BLaER1 (cell line): Measurements from ENCODE around the gene TEX44.

Experiments
- H3K27ac ChIP-seq: shearing (Covaris generic); formaldehyde crosslinking; 2 replicates; pipeline ENCODE4 v1.8.1; 2022
- H3K27me3 ChIP-seq: shearing (Covaris generic); formaldehyde crosslinking; 2 replicates; pipeline ENCODE4 v1.8.1; 2022
- H3K36me3 ChIP-seq: shearing (Covaris generic); formaldehyde crosslinking; 2 replicates; pipeline ENCODE4 v1.8.1; 2022
- H3K4me1 ChIP-seq: shearing (Covaris generic); formaldehyde crosslinking; 2 replicates; pipeline ENCODE4 v1.8.1; 2022
- H3K4me2 ChIP-seq: shearing (Covaris generic); formaldehyde crosslinking; 2 replicates; pipeline ENCODE4 v1.8.1; 2022
- H3K4me3 ChIP-seq: shearing (Covaris generic); formaldehyde crosslinking; 2 replicates; pipeline ENCODE4 v1.8.1; 2022
- H3K9ac ChIP-seq: shearing (Covaris generic); formaldehyde crosslinking; 2 replicates; pipeline ENCODE4 v1.8.1; 2022
- H3K9me3 ChIP-seq: shearing (Covaris generic); formaldehyde crosslinking; 2 replicates; pipeline ENCODE4 v1.8.1; 2022
- H4K20me1 ChIP-seq: shearing (Covaris generic); formaldehyde crosslinking; 2 replicates; pipeline ENCODE4 v1.8.1; 2022
- Cebpa-rat ChIP-seq: shearing (Covaris generic); IDR thresholded peaks from 2 replicates; pipeline ENCODE4 v1.8.1; 2022

TEX44 gene

DNA sequence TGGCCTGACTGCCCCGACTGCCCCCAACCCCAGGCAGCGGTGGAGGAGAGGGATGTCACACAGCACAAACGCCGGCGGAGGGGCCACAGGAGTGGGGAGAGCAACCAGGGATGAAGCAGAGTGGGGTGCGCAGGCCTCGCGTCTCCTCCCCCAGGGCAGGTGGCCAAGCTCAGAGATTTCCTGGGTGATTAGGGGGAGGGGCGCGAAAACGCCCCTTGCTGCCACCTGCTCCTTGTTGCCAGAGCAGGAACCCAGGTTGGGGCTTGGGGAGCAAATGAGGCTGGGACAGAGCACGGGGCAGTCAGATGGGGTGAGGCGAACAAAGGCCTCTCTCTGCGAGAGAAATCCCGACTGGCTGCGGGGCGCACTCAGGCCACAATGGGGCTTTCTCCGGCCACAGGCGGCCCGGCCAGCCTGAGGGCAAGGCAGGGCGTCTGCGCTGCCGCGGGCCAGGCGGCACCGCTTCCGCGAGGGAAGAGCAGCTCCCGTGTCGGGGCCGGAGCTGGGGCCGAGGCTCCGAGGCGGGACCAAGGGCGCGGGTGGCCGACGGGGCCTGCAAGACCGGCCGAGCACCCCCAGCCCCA, 11.5 kb downstream of the TEX44 start:
- Histone ChIP-seq H3K4me2 (peak overlapping the region; percentile 99), H3K4me1 (peaks cover 78% of the 10 kb centered on the region), H3K27ac (peak overlapping the region; percentile 100), H3K27me3 (no peaks in the 10 kb centered on the region), H3K9ac (peak overlapping the region; percentile 98), H4K20me1 (no peaks in the 10 kb centered on the region), H3K36me3 (no peaks in the 10 kb centered on the region), H3K9me3 (no peaks in the 10 kb centered on the region), H3K4me3 (peak overlapping the region; percentile 70)
- TF ChIP-seq Cebpa-rat: no peak

DNA sequence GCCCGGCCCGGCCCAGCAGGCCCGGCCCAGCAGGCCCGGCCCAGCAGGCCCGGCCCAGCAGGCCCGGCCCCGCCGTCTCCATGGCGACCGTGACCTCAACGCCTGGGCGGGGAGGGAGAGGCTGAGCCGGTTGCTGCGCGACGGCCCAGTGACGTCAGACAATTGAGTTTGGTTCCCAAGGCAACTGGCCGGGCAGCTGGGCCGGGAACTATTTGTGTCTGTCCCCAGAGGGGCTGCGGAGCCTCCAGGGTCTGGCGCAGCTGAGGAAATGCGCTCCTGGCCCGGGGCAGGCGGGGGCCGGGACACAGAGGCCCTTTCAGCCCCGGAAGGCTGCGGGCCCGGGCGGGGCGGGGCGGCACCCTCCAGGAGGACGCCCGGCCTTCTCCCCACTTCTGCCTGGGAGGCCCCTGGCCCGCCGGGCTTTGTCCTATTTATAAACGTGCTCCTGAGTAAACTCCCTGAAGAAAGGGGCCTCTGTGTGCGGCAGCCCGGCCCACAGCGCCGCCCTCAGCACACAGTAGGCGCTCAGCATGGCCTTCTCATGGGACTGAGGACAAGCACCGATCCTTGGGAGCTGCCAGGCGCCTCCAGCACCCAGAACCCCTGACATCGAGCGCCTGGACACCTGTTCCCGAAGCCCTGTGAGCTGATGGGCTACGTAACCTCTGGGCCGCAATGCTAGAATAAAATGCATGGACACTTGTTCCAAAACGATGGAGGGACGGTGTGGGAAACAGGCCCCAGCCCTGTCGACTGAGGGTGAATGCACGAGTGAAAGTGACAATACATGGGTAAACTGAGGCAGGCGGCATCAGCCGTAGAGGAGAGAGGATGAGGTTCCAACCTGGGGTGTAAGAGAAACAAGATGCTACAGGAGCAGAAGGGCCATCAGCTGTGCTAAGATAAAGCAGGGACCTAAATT, 12.3 kb downstream of the TEX44 start:
- Histone ChIP-seq H3K27me3 (no peaks in the 10 kb centered on the region), H3K36me3 (no peaks in the 10 kb centered on the region), H3K4me1 (peaks cover 85% of the 10 kb centered on the region), H3K9me3 (no peaks in the 10 kb centered on the region), H3K9ac (peak overlapping the region; percentile 98), H3K4me3 (peak overlapping the region; percentile 70), H3K27ac (peak overlapping the region; percentile 100), H4K20me1 (no peaks in the 10 kb centered on the region), H3K4me2 (peak overlapping the region; percentile 99)
- no peak for TF ChIP-seq Cebpa-rat

DNA sequence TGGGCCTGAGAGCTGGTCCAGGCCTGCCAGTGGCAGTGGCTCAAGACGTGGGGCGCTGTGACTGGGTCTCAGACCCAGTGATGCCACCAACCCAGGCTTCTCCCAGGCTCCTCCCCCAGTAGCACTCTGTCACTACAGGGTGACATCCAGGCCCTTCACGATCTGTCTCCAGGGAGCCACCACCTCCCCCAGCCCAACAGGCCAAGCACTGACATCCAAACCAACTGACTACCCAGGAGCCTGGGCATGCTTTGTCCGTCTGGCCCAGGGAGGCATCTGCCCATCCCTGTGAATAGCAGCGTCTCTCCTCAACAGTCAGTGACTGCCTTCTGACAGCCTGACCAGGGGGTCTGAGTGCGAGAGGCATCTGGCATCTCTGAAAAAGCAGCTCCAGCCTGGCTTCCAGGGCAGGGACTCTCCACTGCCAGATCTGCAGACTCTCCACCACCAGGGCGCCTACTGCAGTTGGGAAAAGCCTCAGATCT, 13.0 kb downstream of the TEX44 start:
- Histone ChIP-seq H3K4me2 (peak overlapping the region; percentile 93), H3K4me3 (peak overlapping the region; percentile 56), H3K27me3 (no peaks in the 10 kb centered on the region), H3K9me3 (no peaks in the 10 kb centered on the region), H4K20me1 (no peaks in the 10 kb centered on the region), H3K36me3 (no peaks in the 10 kb centered on the region), H3K27ac (peak overlapping the region; percentile 100), H3K9ac (peak overlapping the region; percentile 98), H3K4me1 (peaks cover 90% of the 10 kb centered on the region)
- no peak for TF ChIP-seq Cebpa-rat

GRCh38 chr2:231606941-231607340, 14.3 kb downstream of the TEX44 start:
- no peaks in the 10 kb centered on the region for H4K20me1 ChIP-seq
- H3K4me2 ChIP-seq: peak overlapping the region; percentile 93
- H3K4me1 ChIP-seq: peaks cover 90% of the 10 kb centered on the region
- TF ChIP-seq Cebpa-rat: no peak
- H3K9me3 ChIP-seq: no peaks in the 10 kb centered on the region
- H3K36me3 ChIP-seq: no peaks in the 10 kb centered on the region
- no peak overlapping the region for H3K4me3 ChIP-seq
- peak overlapping the region; percentile 98; the same call in 1 of the 2 replicates for H3K9ac ChIP-seq
- peak overlapping the region; percentile 100 for H3K27ac ChIP-seq
- H3K27me3 ChIP-seq: no peaks in the 10 kb centered on the region

DNA sequence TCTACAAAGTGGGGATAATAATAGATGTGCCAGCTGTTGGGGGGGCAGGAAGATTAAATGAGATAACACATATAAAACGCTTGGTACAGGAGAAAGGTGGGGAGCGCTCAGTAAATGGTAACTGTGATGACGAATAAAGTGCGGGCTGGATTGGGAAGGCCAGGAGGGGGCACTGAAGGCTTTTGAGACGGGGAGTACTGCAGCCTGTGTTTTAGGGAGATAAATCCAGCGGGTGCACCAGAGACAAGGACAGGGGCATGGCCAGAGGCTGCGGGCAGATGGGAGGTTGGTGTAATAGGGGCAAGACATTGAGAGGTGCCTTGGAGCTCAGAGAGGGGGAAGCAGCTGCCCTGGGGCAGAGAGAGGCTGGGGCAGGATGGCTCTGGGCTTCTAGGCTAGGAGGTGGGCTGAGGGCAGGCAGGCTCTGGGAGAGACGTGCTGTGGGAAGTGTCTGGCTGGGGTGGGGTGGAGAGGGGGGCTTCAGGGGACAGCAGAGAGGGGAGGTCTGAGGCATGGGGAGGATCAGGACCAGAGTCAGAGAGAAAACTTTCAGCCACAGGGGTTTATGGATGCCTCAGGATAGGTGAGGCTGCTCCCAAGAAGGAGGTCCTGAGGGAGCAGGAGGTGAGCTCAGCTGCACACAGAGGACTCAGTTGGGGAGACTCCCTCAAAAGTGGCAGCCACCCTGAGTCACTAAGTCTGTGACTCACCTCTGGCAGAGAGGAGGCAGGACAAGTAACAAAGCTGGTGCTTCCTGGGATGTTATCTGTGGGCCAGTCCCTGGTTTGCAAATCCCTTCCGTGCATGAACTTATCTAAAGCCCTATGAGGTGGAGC, 18.8 kb downstream of the TEX44 start:
- Histone ChIP-seq H3K36me3 (no peaks in the 10 kb centered on the region), H3K9ac (peak overlapping the region; percentile 98), H3K4me1 (peaks cover 86% of the 10 kb centered on the region), H3K27ac (peak overlapping the region; percentile 100), H3K4me3 (peak overlapping the region; percentile 34; the same call in 1 of the 2 replicates), H4K20me1 (no peaks in the 10 kb centered on the region), H3K9me3 (no peaks in the 10 kb centered on the region), H3K27me3 (no peaks in the 10 kb centered on the region), H3K4me2 (peak overlapping the region; percentile 89)
- TF ChIP-seq Cebpa-rat: no peak

DNA sequence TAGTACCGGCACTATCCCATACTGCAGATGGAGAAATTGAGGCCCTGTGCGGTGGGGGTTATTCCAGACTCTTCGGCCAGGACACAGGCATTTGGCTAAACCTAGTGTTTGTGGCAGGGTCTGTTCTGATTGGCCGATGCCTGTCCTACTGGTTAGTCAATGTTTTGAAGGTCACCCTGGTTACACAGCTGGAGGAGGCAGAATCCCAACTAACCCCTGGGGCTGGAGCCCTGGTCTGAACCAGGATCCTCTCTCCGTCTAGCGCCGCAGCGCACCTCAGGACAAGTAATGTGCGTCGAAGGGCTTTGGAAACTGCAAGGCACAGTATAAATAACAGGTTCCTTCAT, 19.4 kb downstream of the TEX44 start:
- H3K4me3 ChIP-seq: peak overlapping the region; percentile 34; the same call in 1 of the 2 replicates
- TF ChIP-seq Cebpa-rat: no peak
- H3K9ac ChIP-seq: peak overlapping the region; percentile 98
- H3K4me2 ChIP-seq: peak overlapping the region; percentile 89
- H3K27ac ChIP-seq: peak overlapping the region; percentile 100
- H3K36me3 ChIP-seq: no peaks in the 10 kb centered on the region
- H3K9me3 ChIP-seq: no peaks in the 10 kb centered on the region
- no peaks in the 10 kb centered on the region for H4K20me1 ChIP-seq
- H3K27me3 ChIP-seq: no peaks in the 10 kb centered on the region
- H3K4me1 ChIP-seq: peaks cover 86% of the 10 kb centered on the region

GRCh38 chr2:231612456-231613330, 20.0 kb downstream of the TEX44 start:
- TF ChIP-seq Cebpa-rat: no peak
- Histone ChIP-seq H3K9ac (peak overlapping the region; percentile 98), H3K27ac (peak overlapping the region; percentile 100), H3K4me2 (peak overlapping the region; percentile 89), H3K4me1 (peaks cover 86% of the 10 kb centered on the region), H4K20me1 (no peaks in the 10 kb centered on the region), H3K4me3 (peak overlapping the region; percentile 66), H3K9me3 (no peaks in the 10 kb centered on the region), H3K36me3 (no peaks in the 10 kb centered on the region), H3K27me3 (no peaks in the 10 kb centered on the region)

DNA sequence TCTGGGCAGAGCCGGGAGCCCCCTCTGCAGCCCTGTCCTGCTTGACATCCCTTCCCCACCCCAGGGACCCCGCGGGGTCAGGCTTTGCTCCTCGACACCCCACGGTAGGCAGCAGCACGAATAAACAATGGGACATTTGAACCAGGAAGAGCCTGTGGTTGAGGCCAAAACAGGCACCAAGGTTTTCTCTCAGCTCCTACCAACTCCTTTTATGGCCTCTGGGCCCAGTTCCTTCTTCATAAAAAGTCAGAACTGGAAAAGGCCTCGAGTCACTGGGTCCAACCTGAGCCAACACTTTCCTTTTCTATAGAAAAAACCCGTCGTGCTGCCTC, 20.6 kb downstream of the TEX44 start:
- peak overlapping the region; percentile 98 for H3K9ac ChIP-seq
- H3K27ac ChIP-seq: peak overlapping the region; percentile 100
- peak overlapping the region; percentile 89 for H3K4me2 ChIP-seq
- H3K9me3 ChIP-seq: no peaks in the 10 kb centered on the region
- no peaks in the 10 kb centered on the region for H4K20me1 ChIP-seq
- peaks cover 87% of the 10 kb centered on the region for H3K4me1 ChIP-seq
- peak overlapping the region; percentile 66 for H3K4me3 ChIP-seq
- no peaks in the 10 kb centered on the region for H3K27me3 ChIP-seq
- TF ChIP-seq Cebpa-rat: no peak
- no peaks in the 10 kb centered on the region for H3K36me3 ChIP-seq
